HG03025 (cell line): ENCODE data around the gene SMG1.
"Not testable (repeated sequence)": the region's sequence is repeated elsewhere in the genome, so short reads cannot be mapped to it uniquely, and the experiment has no call there.

Experiments
- ATAC-seq: cut with Tn5 transposase; IDR thresholded peaks from one replicate; pipeline ENCODE4 v1.9.1; 2021; ENCODE audit warnings: mild to moderate bottlenecking, moderate library complexity; ENCODE audit not compliant: unreplicated experiment, low FRiP score

Gene SMG1

DNA sequence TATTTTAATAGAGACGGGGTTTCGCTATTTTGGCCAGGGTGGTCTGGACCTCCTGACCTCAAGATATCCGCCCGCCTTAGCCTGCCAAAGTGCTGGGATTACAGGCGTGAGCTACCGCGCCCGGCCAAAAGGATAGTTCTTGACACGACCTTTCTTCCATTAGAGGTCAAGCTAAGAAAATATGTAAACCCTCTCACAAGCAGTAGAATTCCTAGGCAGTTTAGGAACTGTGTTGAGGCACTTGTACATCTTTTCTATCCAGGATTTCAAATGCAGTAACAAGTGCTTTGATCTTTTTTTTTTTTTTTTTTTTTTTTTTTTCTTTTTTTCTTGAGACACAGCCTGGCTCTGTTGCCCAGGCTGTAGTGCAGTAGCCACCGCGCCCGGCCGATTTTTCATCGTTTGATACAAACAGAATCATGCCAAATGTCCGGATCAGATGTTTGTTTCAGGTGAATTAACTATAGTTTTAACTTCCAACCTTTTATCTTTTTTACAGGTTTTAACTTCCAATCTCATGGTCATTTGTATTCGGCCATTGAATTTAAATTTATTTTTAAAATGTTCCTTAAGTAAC lies 123.4 kb downstream of the SMG1 start:
- ATAC-seq: no peak

DNA sequence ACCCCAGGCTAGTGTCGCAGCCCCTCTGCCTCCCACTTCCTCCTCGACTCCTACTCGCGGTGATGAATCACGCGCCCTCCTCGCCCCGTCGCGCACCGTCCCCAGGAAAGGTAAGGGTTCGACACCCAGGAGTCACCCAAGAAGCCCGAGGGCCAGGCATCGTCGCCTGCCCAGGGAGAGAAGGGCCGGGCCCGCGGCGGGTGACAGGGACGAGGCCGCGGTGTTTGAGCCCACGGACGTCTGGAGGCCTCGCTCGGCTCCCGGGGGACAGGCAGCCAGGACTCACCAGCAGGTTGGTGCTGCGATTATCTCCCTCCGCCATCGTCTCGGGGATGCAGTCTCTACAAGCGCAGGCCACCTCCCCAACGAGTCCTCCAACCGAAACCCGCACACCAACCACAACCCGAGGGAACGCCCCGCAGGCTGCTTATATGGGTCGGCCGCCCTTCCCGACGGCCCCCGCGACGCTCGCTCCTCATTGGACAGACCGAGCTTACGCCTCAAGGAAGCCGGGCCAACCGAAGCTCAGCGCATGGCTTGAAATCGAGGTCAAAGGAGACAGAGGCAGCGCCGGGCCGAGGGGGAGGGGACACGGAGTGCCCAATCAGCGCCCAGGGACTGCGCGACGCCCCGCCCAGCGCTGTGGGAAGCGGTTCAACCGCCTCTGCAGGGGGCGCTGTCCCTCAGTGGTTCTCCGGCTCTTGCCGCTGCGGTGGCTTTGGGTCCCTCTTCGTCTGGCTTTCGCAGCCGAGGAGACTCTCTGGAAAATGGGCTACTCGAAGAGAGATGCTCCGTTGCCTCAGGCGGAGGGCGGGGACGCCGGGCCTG lies 124.8 kb downstream of the SMG1 start, which contains the start of gene ARL6IP1:
TSS of gene ARL6IP1 (minus strand) at position 405 of the 828 bp plus-strand sequence. CDS start at position 322, 83 bp downstream.
- peak; percentile 93 for ATAC-seq

DNA sequence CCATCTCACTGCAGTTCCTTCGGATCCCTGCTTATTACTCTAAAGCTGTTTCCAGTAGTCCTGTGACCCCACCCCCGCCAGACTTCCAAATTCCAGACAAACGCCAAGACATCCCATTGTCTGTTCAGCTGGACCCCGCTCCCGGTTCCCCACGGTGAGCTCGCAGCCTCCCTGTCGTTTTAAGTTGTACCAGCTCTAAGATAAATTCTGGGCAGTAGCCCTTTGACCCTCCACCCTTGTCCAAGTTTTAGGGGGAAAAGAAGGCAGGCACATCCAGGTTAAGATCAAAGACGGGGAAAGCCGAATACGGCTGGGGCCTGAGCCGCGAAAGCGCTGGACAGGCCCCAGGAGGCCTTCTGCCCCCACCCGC lies 125.4 kb downstream of the SMG1 start:
- ATAC-seq: no peak

DNA sequence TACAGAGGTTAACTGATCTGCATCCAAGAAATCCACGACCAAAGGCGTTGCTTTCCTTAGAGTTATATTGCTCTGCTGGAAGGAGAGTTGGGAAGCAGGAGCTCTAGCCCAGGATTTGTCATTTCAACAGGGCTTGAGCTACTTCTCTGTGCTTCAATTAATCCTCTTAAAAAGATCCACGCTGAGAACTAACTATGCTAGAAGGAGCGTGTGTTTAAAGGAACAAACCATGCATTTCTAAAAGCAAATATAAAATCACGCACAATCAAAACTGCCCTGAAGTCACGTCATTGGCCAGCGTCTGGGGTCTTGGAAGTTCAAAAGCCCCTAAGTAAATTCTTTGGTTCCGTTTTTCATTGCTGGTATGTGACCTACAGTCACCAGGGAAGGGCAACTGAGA lies 125.9 kb downstream of the SMG1 start:
- ATAC-seq: no peak

DNA sequence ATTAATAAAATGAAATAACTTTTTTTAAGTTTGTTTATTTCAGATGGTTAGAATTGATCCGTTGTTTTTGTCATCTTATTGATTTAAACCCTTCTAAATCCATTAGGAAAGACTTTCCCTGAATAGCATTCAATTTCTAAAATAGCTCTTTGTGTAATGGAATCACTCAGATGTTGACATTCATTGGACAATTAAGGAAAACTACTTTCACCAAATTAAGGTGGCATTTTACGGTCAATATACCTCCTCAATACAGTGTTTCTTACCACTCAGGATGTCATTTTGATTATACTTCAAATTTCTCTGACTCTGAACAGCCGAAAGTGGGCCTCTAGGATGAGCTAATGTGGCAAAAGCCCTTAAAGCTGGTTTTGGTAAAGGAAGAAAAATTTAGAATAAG lies 126.7 kb downstream of the SMG1 start:
- ATAC-seq: no peak

DNA sequence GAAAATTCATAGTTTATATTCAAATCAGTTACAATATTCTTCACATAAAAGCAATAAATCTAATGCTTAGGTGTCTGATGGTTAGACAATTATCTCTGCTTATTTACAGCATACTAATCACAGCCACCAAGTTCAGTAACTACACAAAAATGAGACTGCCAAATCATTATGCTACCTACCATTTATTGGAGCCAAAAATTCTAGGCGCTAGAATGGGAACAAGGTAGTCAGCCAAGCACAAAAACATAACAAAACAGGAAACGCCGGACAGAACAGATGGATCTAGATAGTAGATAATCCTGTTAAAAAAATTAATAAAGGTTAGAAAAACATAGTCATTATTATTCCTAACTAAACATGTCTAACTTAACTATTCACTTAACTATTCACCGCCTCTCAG lies 128.5 kb downstream of the SMG1 start:
- ATAC-seq: no peak

DNA sequence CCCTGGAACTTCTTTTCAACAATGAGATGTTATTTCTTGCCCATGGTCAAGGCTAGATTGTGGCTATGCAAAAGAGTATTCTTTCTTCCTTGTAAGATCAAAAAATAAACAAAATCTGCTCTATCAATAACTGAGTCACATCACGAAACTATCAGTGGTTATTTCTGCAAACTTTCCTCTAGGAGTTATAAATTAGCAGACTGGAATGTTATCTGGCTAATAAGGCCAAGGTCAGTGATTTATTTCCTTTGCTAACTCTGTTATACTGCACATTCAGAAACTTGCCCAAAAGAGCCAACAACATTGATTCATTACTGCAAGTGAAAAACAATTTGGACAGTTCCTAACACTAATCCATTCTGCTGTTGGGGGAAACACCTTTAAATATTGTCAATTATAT lies 129.8 kb downstream of the SMG1 start:
- ATAC-seq: no peak

DNA sequence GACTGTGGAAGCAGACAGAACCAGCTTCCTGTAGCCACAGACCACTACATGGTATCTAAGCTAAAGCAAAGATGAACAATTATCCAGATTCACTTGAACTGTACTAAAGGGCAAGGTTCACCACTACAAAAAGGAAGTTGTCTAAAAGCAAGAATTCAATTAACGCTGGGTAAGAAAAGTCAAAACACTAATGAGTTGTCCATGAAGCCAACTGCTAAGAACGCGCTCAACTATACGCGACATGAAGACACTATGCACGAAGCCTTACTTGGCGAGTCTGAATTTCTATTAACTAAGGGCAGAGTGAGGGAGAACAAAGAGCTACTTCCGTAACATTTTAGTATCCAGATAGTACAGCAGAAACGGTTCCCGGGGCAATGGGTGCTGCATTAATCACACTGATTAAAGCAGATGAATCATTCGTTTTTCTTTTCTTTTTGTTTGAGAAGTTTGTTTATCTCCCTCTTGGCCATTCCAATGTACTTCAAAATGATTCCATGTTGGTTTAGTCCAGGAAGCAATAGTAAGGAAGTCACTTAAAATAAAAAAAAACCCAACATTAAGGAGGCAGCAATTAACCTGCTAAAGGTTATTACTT lies 133.3 kb downstream of the SMG1 start:
- no peak for ATAC-seq

DNA sequence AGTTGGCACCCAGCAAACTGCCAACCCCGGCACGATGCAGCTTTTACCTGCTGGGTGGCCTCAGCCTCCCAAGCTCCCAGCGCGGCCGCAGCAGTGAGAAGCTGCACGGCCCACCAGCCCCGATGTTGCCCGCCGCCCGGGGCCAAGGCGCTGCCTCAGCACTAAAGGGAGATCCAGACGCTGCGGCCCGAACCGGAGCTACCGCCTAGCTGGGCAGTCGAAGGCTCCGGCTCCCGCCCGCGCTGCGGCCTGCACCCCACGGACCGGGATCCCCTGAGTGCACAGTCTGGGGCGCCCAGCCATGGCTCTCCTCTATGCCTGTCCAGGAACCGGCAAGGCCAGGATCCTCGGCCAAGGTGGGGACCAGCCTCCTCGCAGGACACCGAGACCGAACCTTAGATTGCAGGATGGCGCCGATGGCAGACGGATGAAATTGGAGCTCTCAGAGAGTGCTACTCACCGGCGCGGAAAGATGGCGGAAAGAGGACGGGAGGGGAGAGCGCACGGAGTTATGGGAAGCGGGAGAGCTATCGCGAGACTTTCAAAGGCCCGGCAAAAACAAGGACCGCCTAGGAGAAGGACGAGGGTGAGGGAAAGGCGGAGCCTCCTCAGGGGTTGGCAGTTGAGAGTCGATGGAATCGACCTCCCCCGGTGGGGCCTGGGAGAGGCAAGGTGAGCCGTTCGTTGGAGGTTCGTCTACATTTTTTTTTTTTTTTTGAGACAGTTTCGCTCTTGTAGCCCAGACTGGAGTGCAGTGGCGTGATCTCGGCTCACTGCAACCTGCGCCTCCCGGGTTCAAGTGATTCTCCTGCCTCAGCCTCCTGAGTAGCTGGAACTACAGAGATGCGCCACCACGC lies 136.1 kb downstream of the SMG1 start, which contains the start of gene RPS15A:
TSS of gene RPS15A (minus strand) at position 485 of the 857 bp plus-strand sequence. CDS start 1,221 bp downstream, outside the sequence.
- peak; percentile 82 for ATAC-seq

DNA sequence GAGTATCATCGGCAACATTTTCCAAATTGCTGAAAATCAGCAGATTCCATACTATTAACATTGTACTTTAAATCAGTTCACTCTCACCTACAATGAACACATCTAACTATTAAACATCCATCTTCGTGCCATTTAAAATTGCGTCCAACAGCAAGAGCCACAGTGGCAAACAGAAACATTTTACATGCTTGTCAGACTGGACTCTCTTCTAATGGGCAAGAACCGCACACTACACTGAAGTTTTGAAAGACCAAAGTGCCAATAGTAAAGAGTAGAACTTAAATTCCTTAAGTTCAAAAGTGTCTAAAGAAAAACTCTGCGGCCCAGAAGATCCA lies 136.7 kb downstream of the SMG1 start:
- ATAC-seq: no peak

DNA sequence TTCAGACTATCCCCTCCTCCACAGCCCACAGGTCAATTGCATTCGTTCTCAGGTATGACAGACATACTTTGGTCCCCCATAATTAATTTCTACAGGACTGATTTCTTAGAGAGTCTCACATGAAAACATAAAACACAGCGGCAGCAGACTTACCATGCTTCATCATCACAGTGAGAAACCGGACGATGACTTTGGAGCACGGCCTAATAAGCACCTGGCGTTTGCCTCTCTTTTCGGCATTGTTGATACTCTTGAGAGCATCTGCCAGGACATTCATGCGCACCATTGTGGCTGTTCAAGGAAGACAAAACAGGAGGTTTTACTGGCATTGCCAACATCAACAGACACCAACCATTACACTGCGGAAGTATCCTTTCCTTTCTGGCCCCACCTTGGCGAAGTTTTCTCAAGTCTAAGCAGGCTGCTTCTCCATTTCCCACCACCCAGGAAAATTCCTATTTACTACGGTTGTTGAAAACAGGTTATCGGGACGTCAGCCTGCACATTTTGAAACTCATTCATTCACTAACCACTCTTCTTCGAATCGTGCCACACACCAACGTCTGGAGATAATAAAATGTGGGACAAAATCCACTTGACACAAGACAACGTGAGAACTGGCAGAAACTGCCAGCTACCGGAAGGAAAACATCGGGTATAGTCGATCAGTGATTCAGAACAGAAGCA lies 137.2 kb downstream of the SMG1 start:
- no peak for ATAC-seq

DNA sequence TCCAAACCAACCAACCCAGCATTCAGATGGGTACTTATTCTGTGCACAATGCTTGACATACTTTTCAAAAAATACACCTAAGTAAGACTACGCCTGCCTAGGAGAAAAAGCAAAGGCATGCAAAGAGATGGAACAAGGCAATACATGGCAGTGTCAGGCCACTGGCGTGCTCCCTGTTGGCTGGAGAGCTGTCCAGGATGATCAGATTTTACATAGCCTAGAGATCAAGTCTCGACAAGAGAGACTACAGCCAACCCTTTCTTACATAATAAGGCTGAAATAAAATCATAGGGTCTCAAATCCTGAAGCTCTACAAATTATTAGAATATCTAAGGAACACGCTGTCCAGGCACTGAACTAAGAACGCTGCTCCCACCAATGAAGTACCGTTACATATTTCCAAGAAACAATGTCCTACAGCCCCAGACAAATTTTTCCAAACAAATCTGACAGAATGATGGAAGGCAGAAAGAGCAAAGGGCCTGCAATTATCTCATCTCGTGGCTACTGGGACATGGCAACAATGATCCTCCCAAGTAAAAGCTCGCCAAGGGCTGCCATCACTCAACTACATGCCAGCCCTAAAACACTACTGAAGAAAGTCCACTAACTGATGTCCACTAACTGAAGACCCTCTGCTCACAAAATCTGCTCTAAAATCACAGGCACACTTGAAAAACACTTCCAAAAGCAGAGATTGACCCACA lies 141.1 kb downstream of the SMG1 start:
- ATAC-seq: no peak

DNA sequence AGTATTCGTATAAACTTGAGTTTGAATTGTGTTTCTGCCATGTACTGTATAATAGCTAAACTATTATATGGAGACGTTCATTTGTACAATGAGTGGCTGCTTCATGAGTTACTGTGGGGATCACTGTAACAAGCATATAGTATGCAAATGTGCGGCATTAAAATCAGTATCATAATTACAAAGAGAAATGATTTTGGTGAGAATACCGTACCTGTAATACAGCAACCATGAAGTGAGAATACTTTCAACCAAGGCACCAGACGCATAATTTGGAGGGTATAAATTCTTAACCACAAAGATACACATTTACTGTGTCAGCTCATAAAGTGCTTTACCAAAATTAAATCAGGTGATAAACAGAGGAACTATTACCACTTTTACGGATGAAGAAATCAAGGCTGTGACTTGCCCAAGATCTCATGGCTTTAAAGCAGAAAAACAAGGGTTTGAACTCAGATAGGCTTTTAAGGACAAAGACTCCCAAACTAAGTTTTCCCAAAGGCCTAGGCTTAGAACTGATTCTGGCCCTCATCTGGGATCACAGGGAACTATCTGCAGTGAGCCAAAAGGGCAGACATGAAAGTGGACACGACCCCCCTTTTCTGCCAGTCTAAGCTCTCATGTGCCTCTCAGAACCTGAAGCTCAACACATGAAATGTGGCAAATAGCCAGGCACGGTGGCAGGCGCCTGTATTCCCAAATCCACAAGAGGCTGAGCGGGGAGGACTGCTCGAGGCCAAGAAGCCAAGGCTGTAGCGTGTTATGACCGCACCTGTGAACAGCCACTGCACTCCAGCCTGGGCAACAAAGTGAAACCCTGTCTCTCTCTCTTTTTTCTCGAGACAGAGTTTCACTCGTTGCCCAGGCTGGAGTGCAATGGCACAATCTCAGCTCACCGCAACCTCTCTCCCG lies 142.5 kb downstream of the SMG1 start:
- ATAC-seq: no peak

DNA sequence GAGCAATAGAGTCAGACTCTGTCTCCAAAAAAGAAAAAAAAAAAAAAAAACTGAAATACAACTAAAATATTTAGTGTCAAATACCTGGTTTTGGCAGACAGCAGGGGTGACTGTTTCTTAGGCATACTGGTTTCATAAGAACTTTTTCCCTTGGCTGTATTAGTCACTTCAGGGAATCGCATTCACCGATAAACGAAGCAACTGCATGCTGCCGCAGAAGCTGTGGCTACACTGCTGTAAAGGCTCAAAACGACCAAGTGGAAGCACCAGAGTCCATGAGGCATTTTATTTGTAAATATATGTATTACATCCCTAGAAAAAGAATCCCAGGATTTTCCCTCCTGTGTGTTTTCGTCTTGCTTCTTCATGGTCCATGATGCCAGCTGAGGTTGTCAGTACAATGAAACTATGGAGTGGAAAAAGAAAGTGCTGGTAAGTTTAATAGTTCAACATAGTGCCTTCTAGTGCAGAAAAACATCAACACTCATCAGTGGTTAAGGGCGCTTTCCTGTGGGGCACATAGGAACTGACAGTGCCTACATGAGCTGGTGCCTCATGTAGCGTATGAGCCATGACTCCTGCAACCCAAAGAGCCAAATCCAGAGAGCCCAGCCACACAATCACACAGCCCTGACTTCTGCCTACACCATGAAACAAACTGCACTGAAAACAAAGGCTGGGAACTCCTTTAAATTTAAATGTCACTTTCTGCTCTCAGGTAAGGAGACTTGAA lies 143.3 kb downstream of the SMG1 start:
- ATAC-seq: no peak

DNA sequence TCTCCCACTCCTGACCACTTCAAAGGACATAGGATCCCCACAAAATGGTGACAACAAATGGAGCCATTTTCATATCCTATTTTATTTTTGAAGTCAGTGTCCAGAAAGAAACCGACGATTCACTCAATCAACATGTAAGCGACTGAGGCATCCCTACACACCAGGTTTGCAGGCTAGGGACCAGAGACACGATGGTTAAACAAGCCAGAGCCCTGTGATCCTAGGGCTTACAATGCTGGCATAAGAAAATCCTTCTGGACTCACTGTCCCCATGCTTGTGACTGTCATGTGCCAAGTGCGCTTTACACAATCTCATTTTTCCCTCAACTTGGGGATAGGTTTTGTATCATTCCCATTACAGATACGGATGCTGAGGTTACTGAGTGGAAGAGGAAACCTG lies 145.0 kb downstream of the SMG1 start:
- ATAC-seq: not testable (repeated sequence)

DNA sequence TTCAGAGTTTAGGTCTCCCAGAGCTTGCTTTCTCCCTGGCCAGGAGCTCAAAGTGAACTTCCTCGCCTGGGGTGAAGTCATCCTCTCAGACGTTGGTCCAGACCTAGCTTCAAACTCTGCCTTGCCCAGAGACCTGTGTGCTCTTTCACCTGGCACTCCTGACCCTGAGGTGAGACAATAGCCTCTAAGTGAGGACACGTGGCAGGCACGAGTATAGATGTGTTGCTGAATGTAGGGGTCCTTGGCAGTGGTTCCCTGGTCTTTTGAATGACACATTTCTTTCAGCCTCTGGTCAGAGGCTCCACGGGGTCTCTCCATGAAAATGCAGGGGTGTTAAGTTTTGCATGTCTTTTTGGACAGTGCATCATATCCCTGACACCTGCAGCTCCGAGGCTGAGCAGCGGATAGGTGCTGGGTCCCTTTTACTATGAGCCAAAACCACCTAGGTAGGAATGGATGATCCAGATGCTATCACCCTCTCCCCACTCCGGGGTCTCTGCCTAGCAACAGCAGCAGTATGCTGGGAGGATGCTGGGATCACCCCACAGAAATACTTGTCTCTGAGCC lies 145.7 kb downstream of the SMG1 start:
- ATAC-seq: not testable (repeated sequence)

DNA sequence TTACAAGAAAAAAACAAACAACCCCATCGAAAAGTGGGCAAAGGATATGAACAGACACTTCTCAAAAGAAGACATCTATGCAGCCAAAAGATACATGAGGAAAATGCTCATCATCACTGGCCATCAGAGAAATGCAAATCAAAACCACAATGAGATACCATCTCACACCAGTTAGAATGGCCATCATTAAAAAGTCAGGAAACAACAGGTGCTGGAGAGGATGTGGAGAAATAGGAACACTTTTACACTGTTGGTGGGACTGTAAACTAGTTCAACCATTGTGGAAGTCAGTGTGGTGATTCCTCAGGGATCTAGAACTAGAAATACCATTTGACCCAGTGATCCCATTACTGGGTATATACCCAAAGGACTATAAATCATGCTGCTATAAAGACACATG lies 148.5 kb downstream of the SMG1 start:
- ATAC-seq: not testable (repeated sequence)

DNA sequence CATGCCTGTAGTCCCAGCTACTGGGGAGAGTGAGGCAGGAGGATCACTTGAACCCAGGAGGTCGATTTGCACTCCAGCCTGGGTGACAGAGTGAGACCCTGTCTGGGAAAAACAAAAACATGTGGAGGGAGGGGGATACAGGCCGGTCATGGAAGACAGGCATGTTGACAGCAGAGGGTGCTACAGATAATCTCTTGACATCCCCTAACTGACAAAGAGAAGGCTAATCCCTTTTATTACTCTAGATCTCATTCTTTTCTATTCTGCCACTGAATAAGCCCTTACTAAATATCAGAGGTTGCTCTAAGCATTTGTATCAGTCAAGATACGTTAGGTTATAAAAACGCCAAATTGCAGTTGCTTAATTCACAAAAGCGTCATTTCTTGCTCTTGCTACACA lies 149.9 kb downstream of the SMG1 start:
- ATAC-seq: not testable (repeated sequence)
